Mucosa of descending colon (tissue), 3 donors: ENCODE results near the gene BBLN. TPM values are rescaled to one million over a fixed set of nuclear protein-coding genes. Genes with fewer than 3 reads are reported as not detected.
"Not testable (repeated sequence)": the region's sequence is repeated elsewhere in the genome, so short reads cannot be mapped to it uniquely, and the experiment has no call there.

Experiments
- ATAC-seq: fragments of 200-7000 bp; cut with Tn5 transposase; one replicate; pipeline ENCODE4 v1.9.1; 2020; ENCODE audit warnings: mild to moderate bottlenecking, moderate library complexity
- DNase-seq, 3 donors: peaks; one replicate each; pipeline ENCODE4 v3.0.0-alpha.2; 2020
- H3K36me3 ChIP-seq: fragments of 200-600 bp; one replicate; pipeline ENCODE4 v1.8.0; 2021; ENCODE audit warnings: low read depth, mild to moderate bottlenecking
- H3K4me1 ChIP-seq: fragments of 200-600 bp; one replicate; pipeline ENCODE4 v1.8.0; 2021; ENCODE audit warnings: low read depth, mild to moderate bottlenecking
- H3K4me3 ChIP-seq: fragments of 200-600 bp; one replicate; pipeline ENCODE4 v1.8.0; 2021; ENCODE audit warnings: mild to moderate bottlenecking
- H3K9me3 ChIP-seq: fragments of 200-600 bp; one replicate; pipeline ENCODE4 v1.8.0; 2021; ENCODE audit warnings: mild to moderate bottlenecking
- CTCF ChIP-seq: fragments of 200-600 bp; IDR thresholded peaks from one replicate; pipeline ENCODE4 v1.8.0; 2022; ENCODE audit warnings: antibody characterized with exemption, mild to moderate bottlenecking
- intact Hi-C, 2 donors: fragments of 100-400 bp; cut with DNase I in 1 of 2; cut with micrococcal nuclease in 1 of 2; formaldehyde crosslinking; loops; one replicate each; pipeline versions ENCODE4 v1.11.0 to v1.11.1; 2022; cut with DNase I, micrococcal nuclease
- total RNA-seq, 3 donors: library from RNA; stranded (reverse); fragmentation: NEBNext Ultra II Directional in 2 of 3; extraction: Animal tissue kit (Norgen Biotek cat#: 25700) in 2 of 3; gene quantifications; one replicate each; pipeline versions ENCODE4 v1.2.1 to v1.2.4, GENCODE V29; 2021 to 2023
- donor health status: DM: no; HTN: no; CAD: no; lungs with moderate emphysema.
- donor health status: DM: no; HTN: no; CAD: no.
- donor health status: DM: no; HTN: yes; CAD: no.

BBLN gene
- total RNA-seq, 3 donors from 2014 or later, result 33.7 to 46.8 (median 37.6) TPM

- TF ChIP-seq CTCF, result no peak
- Histone ChIP-seq H3K4me1 (peaks cover 29% of the 10 kb centered on the region), H3K9me3 (no peaks in the 10 kb centered on the region), H3K4me3 (peak within 1 kb of the TSS; percentile 95), H3K36me3 (no peaks in the 10 kb centered on the region)
- intact Hi-C loops, result no loop called here
- DNase-seq (peak; percentile 89 to 90 (median 90)), ATAC-seq (peak; percentile 79)
Measured at GRCh38 chr9:128127568-128127989, 32.5 kb upstream of the BBLN start, which contains the start of gene PTGES2. Gene PTGES2, minus strand, starts transcription at chr9:128127729. Its CDS starts 12 bp downstream, at chr9:128127717.

- peak overlapping the region; percentile 95 for H3K4me3 ChIP-seq
- peaks cover 29% of the 10 kb centered on the region for H3K4me1 ChIP-seq
- intact Hi-C loops, result no loop called here
- DNase-seq, result peak; percentile 87 to 91 (median 88)
- H3K36me3 ChIP-seq, result no peaks in the 10 kb centered on the region
- H3K9me3 ChIP-seq, result no peaks in the 10 kb centered on the region
- no peak for TF ChIP-seq CTCF
- peak; percentile 85 for ATAC-seq
Measured at GRCh38 chr9:128127990-128128835, 31.9 kb upstream of the BBLN start.

- no peaks in the 10 kb centered on the region for H3K36me3 ChIP-seq
- no peak for ATAC-seq
- no peaks in the 10 kb centered on the region for H3K9me3 ChIP-seq
- peak in 2 of 3 donors; percentile 47 to 75 for DNase-seq
- peak overlapping the region; percentile 95 for H3K4me3 ChIP-seq
- intact Hi-C loops, result no loop called here
- peaks cover 29% of the 10 kb centered on the region for H3K4me1 ChIP-seq
- no peak for TF ChIP-seq CTCF
Measured at GRCh38 chr9:128128836-128129590, 31.1 kb upstream of the BBLN start.

- H3K9me3 ChIP-seq, H3K4me3 ChIP-seq, intact Hi-C loops, H3K36me3 ChIP-seq, ATAC-seq: not testable (repeated sequence)
- peaks cover 24% of the 10 kb centered on the region for H3K4me1 ChIP-seq
- peak; percentile 74 to 84 (median 82) for DNase-seq
- peak; percentile 32 for TF ChIP-seq CTCF
Measured at GRCh38 chr9:128129976-128130590, 30.0 kb upstream of the BBLN start.

GRCh38 chr9:128130651-128131050 lies 29.4 kb upstream of the BBLN start:
- peak in 2 of 3 donors; percentile 20 to 44 for DNase-seq
- intact Hi-C loops, ATAC-seq, H3K9me3 ChIP-seq, H3K4me3 ChIP-seq, H3K36me3 ChIP-seq: not testable (repeated sequence)
- peaks cover 19% of the 10 kb centered on the region for H3K4me1 ChIP-seq

GRCh38 chr9:128131346-128131745 lies 28.7 kb upstream of the BBLN start:
- H3K36me3 ChIP-seq, intact Hi-C loops, H3K9me3 ChIP-seq, ATAC-seq, H3K4me3 ChIP-seq: not testable (repeated sequence)
- peaks cover 12% of the 10 kb centered on the region for H3K4me1 ChIP-seq
- DNase-seq, result peak in 2 of 3 donors; percentile 24 to 38

- H3K36me3 ChIP-seq, H3K9me3 ChIP-seq, H3K4me3 ChIP-seq, intact Hi-C loops, H3K4me1 ChIP-seq: not testable (repeated sequence)
- DNase-seq, result peak; percentile 40 to 69 (median 43)
- ATAC-seq, result peak; percentile 29
Measured at GRCh38 chr9:128132139-128132538, 27.9 kb upstream of the BBLN start.

- H3K36me3 ChIP-seq, H3K4me3 ChIP-seq, ATAC-seq, H3K9me3 ChIP-seq, H3K4me1 ChIP-seq, intact Hi-C loops: not testable (repeated sequence)
- DNase-seq, result peak in 1 of 3 donors; percentile 27
Measured at GRCh38 chr9:128135561-128135960, 24.5 kb upstream of the BBLN start.
